HG03066 (cell line): ENCODE data around the gene OR51Q1.

ENCODE experiments used
- ATAC-seq: cut with Tn5 transposase; IDR thresholded peaks from one replicate; pipeline ENCODE4 v1.9.1; 2021; ENCODE audit warnings: low read depth; ENCODE audit not compliant: unreplicated experiment

Gene OR51Q1, protein sequence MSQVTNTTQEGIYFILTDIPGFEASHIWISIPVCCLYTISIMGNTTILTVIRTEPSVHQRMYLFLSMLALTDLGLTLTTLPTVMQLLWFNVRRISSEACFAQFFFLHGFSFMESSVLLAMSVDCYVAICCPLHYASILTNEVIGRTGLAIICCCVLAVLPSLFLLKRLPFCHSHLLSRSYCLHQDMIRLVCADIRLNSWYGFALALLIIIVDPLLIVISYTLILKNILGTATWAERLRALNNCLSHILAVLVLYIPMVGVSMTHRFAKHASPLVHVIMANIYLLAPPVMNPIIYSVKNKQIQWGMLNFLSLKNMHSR

DNA sequence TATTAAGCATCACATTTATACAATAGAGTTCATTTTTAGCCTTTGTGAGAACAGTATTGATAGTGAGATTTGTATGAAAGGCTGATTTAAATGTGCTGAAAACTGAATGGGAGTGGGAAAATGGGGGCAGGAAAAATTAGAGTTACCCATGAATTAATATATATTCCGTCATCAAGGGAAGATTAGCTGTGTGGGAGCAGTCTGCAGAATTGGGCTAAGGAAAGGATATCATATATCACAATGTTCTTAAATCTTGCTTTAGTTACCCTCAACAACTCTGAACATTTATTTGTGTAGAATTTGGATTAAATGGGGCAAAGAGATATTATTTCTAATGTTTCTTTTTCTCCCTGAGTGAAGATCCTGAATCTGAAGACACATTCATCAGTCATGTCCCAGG is at the start of gene OR51Q1:
OR51Q1 (plus strand) TSS at position 301 of the 400 bp plus-strand sequence; CDS start at position 391, 90 bp downstream.
- ATAC-seq, result no peak

DNA sequence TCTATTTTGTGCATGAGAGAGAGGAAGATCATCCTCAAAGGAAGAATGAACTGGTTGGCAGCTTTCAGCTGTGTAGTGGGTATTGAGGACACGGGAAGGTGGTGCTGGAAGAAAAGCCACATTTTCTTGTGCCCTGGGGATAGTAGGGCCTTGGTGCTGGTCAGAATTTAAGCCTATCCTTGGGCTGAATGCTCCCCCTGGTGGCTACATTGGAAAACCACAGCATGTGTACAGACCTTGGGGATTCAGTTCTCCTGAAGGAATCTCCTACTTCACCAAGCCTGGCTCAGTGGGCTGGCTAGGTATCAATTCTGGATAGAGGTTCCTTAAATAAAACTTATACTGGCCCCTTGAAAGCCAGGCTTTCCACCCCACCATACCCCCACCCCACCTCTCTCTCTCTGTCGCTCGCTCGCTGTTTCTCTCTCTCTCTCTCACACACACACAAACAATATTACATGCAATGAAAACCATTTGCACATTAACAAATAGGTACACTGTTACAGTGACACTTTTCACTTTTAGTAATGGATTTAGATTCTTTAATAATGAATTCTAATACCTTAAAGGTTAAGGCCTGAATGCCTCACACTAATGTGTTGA is 41.1 kb upstream of the OR51Q1 start:
- peak; percentile 98 for ATAC-seq

DNA sequence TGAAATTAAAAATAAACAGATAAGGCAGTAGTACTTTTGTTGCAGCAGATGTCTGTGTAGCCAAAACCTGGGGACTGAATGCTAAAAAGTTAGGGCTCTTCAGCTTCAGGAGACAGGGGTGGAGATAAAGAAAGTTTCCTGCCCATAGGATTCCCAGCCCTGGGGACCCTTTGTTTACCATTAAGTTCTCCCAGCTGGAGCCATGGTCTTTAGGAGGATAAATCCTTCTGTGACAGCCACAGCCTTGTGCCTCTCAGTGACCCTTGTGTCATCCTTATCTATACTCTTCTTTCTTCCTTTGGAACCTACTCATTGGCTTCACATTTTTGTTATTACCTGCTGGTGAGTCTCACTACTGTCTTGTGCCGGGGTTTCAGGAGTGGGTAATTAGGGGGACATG is 38.3 kb upstream of the OR51Q1 start, which contains the start of gene OR51M1:
OR51M1 (plus strand) TSS at position 237 of the 400 bp plus-strand sequence. CDS start 5,587 bp downstream, outside the sequence.
- ATAC-seq, result no peak

DNA sequence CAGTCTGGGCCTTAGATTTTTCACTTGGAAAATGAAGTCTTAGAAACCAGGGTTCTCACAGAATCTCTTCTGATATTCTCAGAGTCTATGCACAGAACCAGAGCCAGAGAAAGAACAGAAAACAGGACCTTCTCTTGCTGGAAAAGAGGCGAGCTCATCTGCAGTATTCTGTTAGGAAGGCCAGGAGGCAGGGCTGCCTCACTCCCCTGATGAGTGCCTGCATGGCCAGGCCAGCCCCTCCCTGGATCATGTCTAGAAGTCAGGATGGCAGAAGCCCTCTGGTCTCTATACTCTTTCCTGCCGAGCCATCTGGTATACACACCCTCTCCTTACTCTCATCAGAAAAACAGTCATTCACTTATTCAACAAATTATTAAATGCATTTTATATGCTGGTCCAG is 37.6 kb upstream of the OR51Q1 start:
- ATAC-seq, result no peak

DNA sequence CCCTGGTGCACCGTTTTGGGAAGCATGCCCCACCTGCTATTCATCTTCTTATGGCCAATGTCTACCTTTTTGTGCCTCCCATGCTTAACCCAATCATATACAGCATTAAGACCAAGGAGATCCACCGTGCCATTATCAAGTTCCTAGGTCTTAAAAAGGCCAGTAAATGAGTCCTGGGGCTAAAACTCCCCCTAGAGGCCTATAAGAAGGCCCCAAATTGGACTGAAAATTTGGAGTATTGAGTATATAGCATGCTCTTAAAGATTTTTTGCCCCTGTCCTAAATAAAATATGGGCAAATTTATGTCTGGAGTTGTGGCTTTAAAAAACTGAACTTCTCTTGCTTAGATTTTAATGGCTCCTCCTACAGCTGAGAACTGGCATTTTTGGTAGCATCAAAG is 31.7 kb upstream of the OR51Q1 start:
- ATAC-seq, result no peak

DNA sequence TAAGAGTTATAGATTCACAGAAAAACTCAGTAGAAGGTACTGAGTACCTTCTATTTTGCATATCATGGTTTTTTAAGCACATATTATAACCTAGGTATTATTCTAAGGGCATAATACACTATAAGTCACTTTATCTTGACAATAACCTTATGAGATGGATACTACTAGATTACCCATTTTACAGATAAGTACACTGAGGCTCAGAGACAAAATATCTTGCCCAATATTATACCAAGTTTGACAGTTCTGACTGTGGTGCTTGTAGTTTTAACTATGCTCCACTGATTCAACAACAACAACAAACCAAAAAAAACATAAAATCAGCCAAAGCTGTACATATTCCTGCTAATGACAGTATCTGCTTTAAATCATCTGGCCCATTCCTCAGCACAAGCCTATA is 27.8 kb upstream of the OR51Q1 start:
- ATAC-seq, result no peak

DNA sequence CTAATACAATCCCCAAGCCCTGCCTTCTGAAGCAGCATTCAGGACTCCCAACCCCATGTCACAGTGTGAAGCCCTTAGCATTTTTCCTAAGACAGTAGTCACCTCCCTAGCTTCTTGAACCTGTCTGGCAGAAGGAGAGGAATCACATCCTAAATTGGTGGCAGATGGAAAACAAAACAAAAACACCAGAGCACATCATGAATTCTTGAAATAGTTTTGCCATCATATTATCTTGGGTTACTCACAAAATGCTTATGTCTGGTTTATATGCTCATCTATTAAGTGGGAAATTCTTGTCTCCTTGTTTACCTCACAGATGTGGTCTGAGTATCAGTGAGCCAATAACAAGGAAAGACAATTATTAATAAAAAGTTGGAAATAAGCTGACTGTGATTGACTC is 23.0 kb upstream of the OR51Q1 start:
- ATAC-seq, result no peak

DNA sequence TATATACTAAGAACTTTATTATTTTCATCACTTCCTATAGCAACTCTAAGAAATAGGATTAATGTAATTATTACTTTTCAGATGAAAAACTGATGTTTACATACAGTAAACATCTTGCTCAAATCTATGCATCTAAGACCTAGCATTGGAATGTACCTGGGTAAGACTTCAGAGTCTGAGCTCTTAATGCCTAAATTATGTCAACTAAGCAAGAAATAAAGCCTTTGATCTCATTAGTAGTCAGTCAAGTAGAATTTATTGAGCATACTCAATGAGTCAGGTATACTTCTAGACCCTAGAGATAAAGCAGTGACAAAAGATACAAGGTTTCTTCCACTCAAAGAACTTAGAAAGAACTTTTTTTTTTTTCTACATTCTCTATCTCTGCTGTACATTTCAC is 16.7 kb upstream of the OR51Q1 start:
- ATAC-seq, result no peak

DNA sequence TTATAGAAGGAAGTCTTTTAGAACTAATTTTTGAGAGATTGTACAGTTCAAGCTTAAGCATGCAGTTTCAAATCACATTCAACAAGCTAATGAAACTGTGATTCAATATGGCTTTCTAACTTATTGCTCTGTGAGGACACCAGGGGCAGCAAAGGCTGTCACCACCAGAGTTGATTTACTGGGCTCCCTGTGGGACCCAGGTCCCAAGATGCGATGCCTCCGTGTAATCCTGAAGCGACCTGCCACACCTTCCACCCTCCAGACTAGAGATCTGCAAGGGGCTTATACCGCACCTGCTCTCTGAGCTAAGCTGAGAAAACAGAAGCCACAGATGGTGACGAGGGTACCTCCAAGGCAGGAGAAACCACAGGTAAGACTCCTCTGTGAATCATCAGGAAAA is 918 bp upstream of the OR51Q1 start:
- ATAC-seq, result no peak

DNA sequence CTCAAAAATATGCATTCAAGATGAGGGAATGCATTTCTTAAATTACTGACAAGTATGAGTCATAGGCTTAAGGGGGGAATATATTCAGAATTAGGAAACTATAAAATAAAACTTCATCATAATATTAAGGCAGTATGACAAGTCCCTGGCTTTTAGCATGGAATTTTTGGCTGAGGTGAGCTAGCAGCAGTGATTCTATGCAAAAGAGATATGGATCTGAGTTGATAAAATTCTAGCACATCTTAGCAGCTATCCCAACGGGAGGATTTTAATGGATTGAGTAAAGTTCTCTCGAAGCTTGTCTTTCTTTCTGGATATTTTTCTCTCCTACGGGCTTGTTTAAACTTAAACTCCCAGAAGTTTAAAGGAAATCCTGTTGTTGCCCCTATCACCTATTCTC is 1.2 kb downstream of the OR51Q1 start:
- ATAC-seq, result no peak

DNA sequence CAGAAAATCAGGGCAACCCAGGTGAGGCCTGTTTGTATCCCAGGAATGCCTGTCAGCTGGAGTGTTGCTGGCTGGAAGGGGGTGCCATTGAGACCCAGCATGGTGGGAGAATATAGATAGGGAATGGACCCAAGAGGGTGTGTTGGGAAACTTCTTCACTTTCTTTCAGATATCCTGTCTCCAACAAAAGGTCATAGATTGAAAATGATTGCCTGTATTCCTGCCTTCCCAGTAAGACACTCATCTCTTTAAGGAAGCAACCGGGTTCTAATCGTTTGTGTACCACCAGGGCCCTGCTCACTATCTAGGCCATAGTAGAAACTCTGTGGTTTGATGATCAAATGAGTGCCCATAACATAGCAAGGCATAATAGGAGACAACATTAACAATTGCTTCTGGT is 19.5 kb downstream of the OR51Q1 start, which contains the start of gene OR51I1:
OR51I1 (minus strand) TSS at position 101 of the 400 bp plus-strand sequence; CDS start at position 101, 0 bp downstream.
- no peak for ATAC-seq

DNA sequence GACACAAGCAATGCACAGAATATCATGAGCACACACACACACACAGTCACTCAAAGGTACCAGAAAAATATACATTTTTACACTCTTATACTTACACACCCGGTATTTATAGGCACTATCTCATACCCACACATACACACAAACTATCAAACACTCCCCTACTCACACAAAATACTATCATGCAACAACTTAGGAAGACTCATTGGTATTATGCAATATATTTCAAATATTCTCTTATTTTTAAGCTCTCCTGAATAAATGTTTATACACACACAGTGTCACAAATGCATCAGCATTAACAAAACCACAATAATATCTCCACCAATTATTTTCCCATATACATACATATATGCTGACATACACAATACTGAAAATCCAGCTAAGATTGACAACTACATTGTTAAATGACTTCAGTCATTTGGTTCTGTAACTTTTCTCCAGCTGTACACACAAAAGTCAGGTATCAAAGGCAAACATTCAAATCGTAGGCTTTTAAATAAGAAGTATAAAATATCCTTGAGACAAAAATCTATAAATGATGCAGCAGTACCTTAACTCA is 22.0 kb downstream of the OR51Q1 start:
- ATAC-seq, result no peak

DNA sequence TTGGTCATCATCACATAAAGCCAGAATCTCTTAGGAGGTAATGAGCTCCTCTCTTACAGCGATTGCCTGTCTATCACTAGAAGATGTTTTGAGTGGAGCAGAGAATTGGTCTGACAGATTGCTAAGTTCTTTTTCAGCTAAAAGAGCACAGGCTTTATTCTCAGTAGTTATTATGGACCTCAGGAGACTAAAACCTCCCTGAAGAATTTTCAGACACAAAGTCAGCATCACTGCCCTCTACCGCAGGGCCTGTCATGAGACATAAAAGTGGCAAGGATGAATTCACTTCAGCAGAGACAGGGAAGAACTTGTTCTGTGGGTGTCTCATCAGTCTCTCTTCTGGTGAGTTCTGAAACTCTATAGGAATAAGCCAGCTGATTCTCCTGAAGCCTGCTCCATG is 27.1 kb downstream of the OR51Q1 start, which contains the start of gene OR51I2:
OR51I2 (plus strand) TSS at position 301 of the 400 bp plus-strand sequence. CDS start 4,166 bp downstream, outside the sequence.
- ATAC-seq, result no peak

DNA sequence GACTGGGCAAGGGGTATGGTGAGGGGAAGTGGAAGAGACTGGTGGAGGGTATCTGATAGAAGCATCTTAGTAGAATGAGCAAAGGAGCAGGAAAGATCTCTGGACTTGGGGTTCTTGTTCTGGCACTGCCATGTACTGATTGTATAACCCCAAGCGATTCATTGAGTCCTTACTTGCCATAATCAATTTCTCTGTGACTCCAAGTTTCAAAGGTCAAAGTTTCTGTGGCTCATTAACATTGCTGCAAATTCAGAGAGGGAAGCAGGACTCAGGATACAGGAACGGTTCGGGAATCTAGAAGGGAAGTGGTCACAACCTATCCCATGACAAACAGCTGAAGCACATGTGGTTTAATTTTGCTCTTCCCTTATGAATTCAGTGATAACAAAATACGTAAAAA is 27.5 kb downstream of the OR51Q1 start:
- ATAC-seq, result no peak

DNA sequence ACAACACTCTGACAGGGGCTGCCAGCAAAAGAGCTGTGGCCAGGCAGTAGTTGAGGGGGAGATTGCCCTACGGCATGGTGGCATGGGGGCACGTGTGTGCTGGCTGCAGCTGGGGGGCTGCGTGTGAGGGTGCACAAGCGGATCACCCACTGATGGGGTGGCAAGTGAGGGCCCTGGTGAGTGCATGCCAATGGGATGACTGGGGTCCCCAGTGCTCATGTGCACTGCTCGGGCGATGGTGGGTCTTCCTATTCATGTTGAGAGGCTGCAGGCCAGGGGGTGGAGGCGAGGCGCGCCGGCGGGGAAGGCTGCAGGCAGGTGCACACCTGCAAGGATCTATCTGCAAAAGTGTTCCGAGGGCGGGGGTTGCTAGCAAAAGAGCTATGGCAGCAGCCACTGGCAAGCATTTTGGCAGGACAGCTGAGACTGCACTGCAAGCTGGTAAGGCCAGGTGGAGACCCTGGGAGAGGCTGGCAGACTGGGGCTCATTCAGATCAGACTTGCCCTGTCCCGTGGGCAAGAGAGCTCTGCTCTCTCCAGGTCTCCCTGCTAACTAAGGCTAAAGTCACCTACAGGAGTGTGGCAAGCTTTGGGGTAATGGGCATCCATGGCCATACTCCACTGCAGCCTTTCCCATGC is 39.2 kb downstream of the OR51Q1 start:
- ATAC-seq, result no peak

DNA sequence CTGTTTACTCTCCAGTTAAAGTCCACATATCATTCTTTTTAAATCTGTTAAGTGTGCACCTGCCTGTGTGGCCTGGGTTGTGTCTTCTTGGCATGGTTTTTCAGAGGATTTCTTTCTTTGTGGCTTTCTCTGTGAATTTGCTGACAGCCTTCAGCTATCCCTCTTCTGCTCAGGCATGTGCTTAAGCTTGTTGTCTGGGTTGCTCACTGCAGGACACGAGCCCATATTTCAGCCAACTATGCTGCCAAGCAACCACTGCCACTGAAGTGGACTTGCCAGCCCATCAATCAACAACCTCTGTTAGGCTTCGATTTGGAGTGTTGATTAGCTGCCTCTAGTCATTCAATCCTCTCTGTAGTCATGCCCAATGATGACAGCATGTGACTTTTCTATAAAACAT is 45.6 kb downstream of the OR51Q1 start:
- no peak for ATAC-seq
